Stimulated activated naive CD8-positive, alpha-beta T cell treated with anti-CD3 and anti-CD28 coated beads, Interleukin-15, Interleukin-2, amounts not matched to agents 100 ng/mL and 50 ng/mL, for 24 hours (primary cell): Measurements from ENCODE around the gene RCAN1.

Experiments used
- H3K27ac Mint-ChIP-seq: one replicate; pipeline ENCODE4 v1.8.0; 2021; ENCODE audit warnings: mild to moderate bottlenecking, mixed read lengths
- H3K27me3 Mint-ChIP-seq: one replicate; pipeline ENCODE4 v1.8.0; 2021; ENCODE audit warnings: mixed read lengths
- H3K36me3 Mint-ChIP-seq: one replicate; pipeline ENCODE4 v1.8.0; 2021; ENCODE audit warnings: low read depth, mixed read lengths
- H3K4me1 Mint-ChIP-seq: one replicate; pipeline ENCODE4 v1.8.0; 2021; ENCODE audit warnings: low read depth, mixed read lengths
- H3K4me3 Mint-ChIP-seq: one replicate; pipeline ENCODE4 v1.8.0; 2021; ENCODE audit warnings: mild to moderate bottlenecking, mixed read lengths
- H3K9me3 Mint-ChIP-seq: one replicate; pipeline ENCODE4 v1.8.0; 2021; ENCODE audit warnings: mixed read lengths

The RCAN1 gene

GRCh38 chr21:34554227-34554626 is 60.7 kb downstream of the RCAN1 start:
- Mint-ChIP-seq H3K4me1 (peaks cover 36% of the 10 kb centered on the region), H3K36me3 (peaks cover 19% of the 10 kb centered on the region), H3K4me3 (no peak overlapping the region), H3K27ac (peak overlapping the region; percentile 22), H3K27me3 (no peaks in the 10 kb centered on the region), H3K9me3 (peaks cover 16% of the 10 kb centered on the region)

GRCh38 chr21:34553151-34553952 is 61.6 kb downstream of the RCAN1 start:
- Mint-ChIP-seq H3K9me3 (peaks cover 16% of the 10 kb centered on the region), H3K27me3 (no peaks in the 10 kb centered on the region), H3K36me3 (peaks cover 19% of the 10 kb centered on the region), H3K27ac (peak overlapping the region; percentile 84), H3K4me3 (peak overlapping the region; percentile 25), H3K4me1 (peaks cover 37% of the 10 kb centered on the region)

GRCh38 chr21:34552360-34553098 is 62.4 kb downstream of the RCAN1 start:
- H3K4me3 Mint-ChIP-seq = peak overlapping the region; percentile 25
- peaks cover 16% of the 10 kb centered on the region for H3K9me3 Mint-ChIP-seq
- H3K27me3 Mint-ChIP-seq = no peaks in the 10 kb centered on the region
- H3K27ac Mint-ChIP-seq = peak overlapping the region; percentile 84
- peaks cover 19% of the 10 kb centered on the region for H3K36me3 Mint-ChIP-seq
- H3K4me1 Mint-ChIP-seq = peaks cover 33% of the 10 kb centered on the region

- Mint-ChIP-seq H3K4me3 (no peak overlapping the region), H3K4me1 (peaks cover 48% of the 10 kb centered on the region), H3K36me3 (peaks cover 19% of the 10 kb centered on the region), H3K27ac (no peak overlapping the region), H3K27me3 (no peaks in the 10 kb centered on the region), H3K9me3 (peaks cover 16% of the 10 kb centered on the region)
Measured at GRCh38 chr21:34550182-34550799, 64.6 kb downstream of the RCAN1 start.

GRCh38 chr21:34548781-34549376 is 66.0 kb downstream of the RCAN1 start:
- Mint-ChIP-seq H3K4me1 (peaks cover 50% of the 10 kb centered on the region), H3K27ac (no peak overlapping the region), H3K4me3 (no peak overlapping the region), H3K9me3 (peaks cover 4% of the 10 kb centered on the region), H3K36me3 (peaks cover 6% of the 10 kb centered on the region), H3K27me3 (no peaks in the 10 kb centered on the region)

- Mint-ChIP-seq H3K4me3 (no peak overlapping the region), H3K4me1 (peaks cover 39% of the 10 kb centered on the region), H3K36me3 (peaks cover 14% of the 10 kb centered on the region), H3K27ac (peak overlapping the region; percentile 36), H3K9me3 (no peaks in the 10 kb centered on the region), H3K27me3 (no peaks in the 10 kb centered on the region)
Measured at GRCh38 chr21:34546542-34546941, 68.4 kb downstream of the RCAN1 start.

GRCh38 chr21:34545079-34545884 is 69.6 kb downstream of the RCAN1 start:
- Mint-ChIP-seq H3K36me3 (peaks cover 12% of the 10 kb centered on the region), H3K27me3 (no peaks in the 10 kb centered on the region), H3K4me1 (peaks cover 39% of the 10 kb centered on the region), H3K4me3 (peak overlapping the region; percentile 23), H3K27ac (peak overlapping the region; percentile 83), H3K9me3 (no peaks in the 10 kb centered on the region)

- peaks cover 12% of the 10 kb centered on the region for H3K36me3 Mint-ChIP-seq
- H3K27ac Mint-ChIP-seq = no peak overlapping the region
- no peaks in the 10 kb centered on the region for H3K27me3 Mint-ChIP-seq
- peaks cover 39% of the 10 kb centered on the region for H3K4me1 Mint-ChIP-seq
- H3K9me3 Mint-ChIP-seq = no peaks in the 10 kb centered on the region
- H3K4me3 Mint-ChIP-seq = no peak overlapping the region
Measured at GRCh38 chr21:34544032-34544496, 70.8 kb downstream of the RCAN1 start.

- Mint-ChIP-seq H3K27me3 (no peaks in the 10 kb centered on the region), H3K4me3 (no peak overlapping the region), H3K9me3 (no peaks in the 10 kb centered on the region), H3K36me3 (peaks cover 12% of the 10 kb centered on the region), H3K27ac (no peak overlapping the region), H3K4me1 (peaks cover 35% of the 10 kb centered on the region)
Measured at GRCh38 chr21:34543017-34543416, 71.9 kb downstream of the RCAN1 start.

- no peaks in the 10 kb centered on the region for H3K27me3 Mint-ChIP-seq
- H3K4me1 Mint-ChIP-seq = peaks cover 36% of the 10 kb centered on the region
- H3K36me3 Mint-ChIP-seq = peaks cover 12% of the 10 kb centered on the region
- no peak overlapping the region for H3K4me3 Mint-ChIP-seq
- H3K27ac Mint-ChIP-seq = no peak overlapping the region
- no peaks in the 10 kb centered on the region for H3K9me3 Mint-ChIP-seq
Measured at GRCh38 chr21:34540206-34540605, 74.7 kb downstream of the RCAN1 start.

- no peak overlapping the region for H3K4me3 Mint-ChIP-seq
Measured at GRCh38 chr21:34537838-34538237, 77.1 kb downstream of the RCAN1 start.

GRCh38 chr21:34536820-34537219 is 78.1 kb downstream of the RCAN1 start:
- Mint-ChIP-seq H3K4me1 (peaks cover 44% of the 10 kb centered on the region), H3K9me3 (no peaks in the 10 kb centered on the region), H3K4me3 (no peak overlapping the region), H3K27ac (peak overlapping the region; percentile 56), H3K36me3 (peaks cover 4% of the 10 kb centered on the region), H3K27me3 (no peaks in the 10 kb centered on the region)

More at GRCh38 chr21:34537838-34538237, 77.1 kb downstream of the RCAN1 start:
- Mint-ChIP-seq H3K4me1 (peaks cover 40% of the 10 kb centered on the region), H3K27ac (peak overlapping the region; percentile 43), H3K36me3 (peaks cover 7% of the 10 kb centered on the region), H3K9me3 (no peaks in the 10 kb centered on the region), H3K27me3 (no peaks in the 10 kb centered on the region)

- no peak overlapping the region for H3K4me3 Mint-ChIP-seq
- peaks cover 44% of the 10 kb centered on the region for H3K4me1 Mint-ChIP-seq
- no peaks in the 10 kb centered on the region for H3K27me3 Mint-ChIP-seq
- H3K36me3 Mint-ChIP-seq = peaks cover 8% of the 10 kb centered on the region
- H3K27ac Mint-ChIP-seq = peak overlapping the region; percentile 56
- H3K9me3 Mint-ChIP-seq = no peaks in the 10 kb centered on the region
Measured at GRCh38 chr21:34536311-34536710, 78.6 kb downstream of the RCAN1 start.

- H3K4me1 Mint-ChIP-seq = peaks cover 44% of the 10 kb centered on the region
- no peaks in the 10 kb centered on the region for H3K27me3 Mint-ChIP-seq
- peaks cover 9% of the 10 kb centered on the region for H3K36me3 Mint-ChIP-seq
- peak overlapping the region; percentile 50 for H3K27ac Mint-ChIP-seq
- H3K9me3 Mint-ChIP-seq = no peaks in the 10 kb centered on the region
- H3K4me3 Mint-ChIP-seq = no peak overlapping the region
Measured at GRCh38 chr21:34535886-34536285, 79.0 kb downstream of the RCAN1 start.
